HEK293 (cell line): ENCODE results near the gene PNPLA2.

Experiments used
- BCL11A ChIP-seq: fragments of 450-650 bp; formaldehyde crosslinking; IDR thresholded peaks from 2 replicates; pipeline ENCODE4 v1.5.1; 2016; ENCODE audit warnings: low read depth, missing biosample characterization, missing genetic modification characterization
- GFI1B ChIP-seq: fragments of 450-650 bp; formaldehyde crosslinking; IDR thresholded peaks from 2 replicates; pipeline ENCODE4 v1.5.1; 2016; ENCODE audit warnings: missing biosample characterization, missing genetic modification characterization
- GLIS2 ChIP-seq: fragments of 450-650 bp; formaldehyde crosslinking; IDR thresholded peaks from 2 replicates; pipeline ENCODE4 v1.5.1; 2016; ENCODE audit warnings: missing biosample characterization, missing genetic modification characterization
- HOXA7 ChIP-seq: sonication (generic); formaldehyde crosslinking; IDR thresholded peaks from 2 replicates; pipeline ENCODE4 v1.8.1; 2022; ENCODE audit warnings: missing genetic modification reagents, borderline replicate concordance
- HOXC10 ChIP-seq: sonication (generic); formaldehyde crosslinking; IDR thresholded peaks from 2 replicates; pipeline ENCODE4 v1.8.1; 2023; ENCODE audit warnings: mild to moderate bottlenecking, missing genetic modification reagents
- KLF1 ChIP-seq: fragments of 450-650 bp; formaldehyde crosslinking; IDR thresholded peaks from 2 replicates; pipeline ENCODE4 v1.5.1; 2016; ENCODE audit warnings: missing biosample characterization, missing genetic modification characterization
- KLF10 ChIP-seq: fragments of 450-650 bp; IDR thresholded peaks from 2 replicates; pipeline ENCODE4 v1.5.1; 2018; ENCODE audit warnings: missing biosample characterization, mild to moderate bottlenecking, missing genetic modification characterization
- KLF8 ChIP-seq: fragments of 450-650 bp; formaldehyde crosslinking; IDR thresholded peaks from 2 replicates; pipeline ENCODE4 v1.5.1; 2016; ENCODE audit warnings: missing biosample characterization, missing genetic modification characterization
- KLF9 ChIP-seq: fragments of 450-650 bp; formaldehyde crosslinking; IDR thresholded peaks from 2 replicates; pipeline ENCODE4 v1.5.1; 2016; ENCODE audit warnings: missing biosample characterization, missing genetic modification characterization, low read depth
- MZF1 ChIP-seq: fragments of 450-650 bp; formaldehyde crosslinking; IDR thresholded peaks from 2 replicates; pipeline ENCODE4 v1.5.1; 2017; ENCODE audit warnings: missing biosample characterization, missing genetic modification characterization, borderline replicate concordance
- ZBTB8A ChIP-seq: fragments of 450-650 bp; formaldehyde crosslinking; IDR thresholded peaks from 2 replicates; pipeline ENCODE4 v1.5.1; 2016; ENCODE audit warnings: missing biosample characterization, missing genetic modification characterization
- ZFP3 ChIP-seq: fragments of 450-650 bp; formaldehyde crosslinking; IDR thresholded peaks from 2 replicates; pipeline ENCODE4 v1.5.1; 2016; ENCODE audit warnings: low read depth, missing biosample characterization, missing genetic modification characterization
- ZIC2 ChIP-seq: fragments of 450-650 bp; formaldehyde crosslinking; IDR thresholded peaks from 2 replicates; pipeline ENCODE4 v1.5.1; 2016; ENCODE audit warnings: missing biosample characterization, missing genetic modification characterization
- ZNF140 ChIP-seq: fragments of 450-650 bp; formaldehyde crosslinking; IDR thresholded peaks from 2 replicates; pipeline ENCODE4 v1.5.1; 2016; ENCODE audit warnings: missing biosample characterization, missing genetic modification characterization
- ZNF202 ChIP-seq: fragments of 450-650 bp; formaldehyde crosslinking; IDR thresholded peaks from 2 replicates; pipeline ENCODE4 v1.5.1; 2016; ENCODE audit warnings: missing biosample characterization, missing genetic modification characterization, borderline replicate concordance
- ZNF221 ChIP-seq: fragments of 450-650 bp; formaldehyde crosslinking; IDR thresholded peaks from 2 replicates; pipeline ENCODE4 v1.5.1; 2017; ENCODE audit warnings: missing biosample characterization, missing genetic modification characterization, borderline replicate concordance
- ZNF223 ChIP-seq: fragments of 450-650 bp; formaldehyde crosslinking; IDR thresholded peaks from 2 replicates; pipeline ENCODE4 v1.5.1; 2016; ENCODE audit warnings: missing biosample characterization, missing genetic modification characterization
- ZNF266 ChIP-seq: fragments of 450-650 bp; formaldehyde crosslinking; IDR thresholded peaks from 2 replicates; pipeline ENCODE4 v1.5.1; 2016; ENCODE audit warnings: missing biosample characterization, missing genetic modification characterization, low read depth
- ZNF341 ChIP-seq: fragments of 450-650 bp; formaldehyde crosslinking; IDR thresholded peaks from 2 replicates; pipeline ENCODE4; 2016; ENCODE audit warnings: low read depth, missing biosample characterization, missing genetic modification characterization
- ZNF394 ChIP-seq: fragments of 450-650 bp; formaldehyde crosslinking; IDR thresholded peaks from 2 replicates; pipeline ENCODE4 v1.5.1; 2016; ENCODE audit warnings: missing biosample characterization, missing genetic modification characterization, mild to moderate bottlenecking, moderate library complexity, borderline replicate concordance
- ZNF423 ChIP-seq: fragments of 450-650 bp; formaldehyde crosslinking; IDR thresholded peaks from 2 replicates; pipeline ENCODE4 v1.5.1; 2016; ENCODE audit warnings: missing biosample characterization, missing genetic modification characterization
- ZNF501 ChIP-seq: fragments of 450-650 bp; formaldehyde crosslinking; IDR thresholded peaks from 2 replicates; pipeline ENCODE4 v1.5.1; 2016; ENCODE audit warnings: missing biosample characterization, missing genetic modification characterization
- ZNF529 ChIP-seq: fragments of 450-650 bp; formaldehyde crosslinking; IDR thresholded peaks from 2 replicates; pipeline ENCODE4 v1.5.1; 2017; ENCODE audit warnings: missing genetic modification characterization, missing biosample characterization; ENCODE audit not compliant: insufficient replicate concordance
- ZNF530 ChIP-seq: fragments of 450-650 bp; formaldehyde crosslinking; IDR thresholded peaks from 2 replicates; pipeline ENCODE4 v1.5.1; 2016; ENCODE audit warnings: low read depth, missing biosample characterization, missing genetic modification characterization
- ZNF629 ChIP-seq: fragments of 450-650 bp; formaldehyde crosslinking; IDR thresholded peaks from 2 replicates; pipeline ENCODE4 v1.5.1; 2017; ENCODE audit warnings: missing biosample characterization, missing genetic modification characterization
- ZNF658 ChIP-seq: fragments of 450-650 bp; formaldehyde crosslinking; IDR thresholded peaks from 2 replicates; pipeline ENCODE4; 2016; ENCODE audit warnings: missing biosample characterization, missing genetic modification characterization
- ZNF664 ChIP-seq: fragments of 450-650 bp; formaldehyde crosslinking; IDR thresholded peaks from 2 replicates; pipeline ENCODE4 v1.5.1; 2016; ENCODE audit warnings: missing biosample characterization, missing genetic modification characterization
- ZSCAN30 ChIP-seq: fragments of 450-650 bp; IDR thresholded peaks from 2 replicates; pipeline ENCODE4 v1.5.1; 2018; ENCODE audit warnings: missing biosample characterization, mild to moderate bottlenecking, missing genetic modification characterization, moderate library complexity
- TF ChIP-seq, protein P1 (sequence below): fragments of 450-650 bp; formaldehyde crosslinking; IDR thresholded peaks from 2 replicates; pipeline ENCODE4 v1.5.1; 2017; ENCODE audit warnings: missing biosample characterization, missing genetic modification characterization
- TF ChIP-seq, protein P2 (sequence below): fragments of 450-650 bp; IDR thresholded peaks from 2 replicates; pipeline ENCODE4 v1.5.1; 2018; ENCODE audit warnings: missing biosample characterization, missing genetic modification characterization
- TF ChIP-seq, protein P3 (sequence below): fragments of 450-650 bp; formaldehyde crosslinking; IDR thresholded peaks from 2 replicates; pipeline ENCODE4 v1.5.1; 2016; ENCODE audit warnings: missing biosample characterization, missing genetic modification characterization, borderline replicate concordance
- TF ChIP-seq, protein P4 (sequence below): fragments of 450-650 bp; formaldehyde crosslinking; IDR thresholded peaks from 2 replicates; pipeline ENCODE4 v1.5.1; 2016; ENCODE audit warnings: missing biosample characterization, missing genetic modification characterization
- TF ChIP-seq, protein P5 (sequence below): fragments of 450-650 bp; formaldehyde crosslinking; IDR thresholded peaks from 2 replicates; pipeline ENCODE4 v1.5.1; 2016; ENCODE audit warnings: missing biosample characterization, missing genetic modification characterization
- TF ChIP-seq, protein P6 (sequence below): fragments of 450-650 bp; formaldehyde crosslinking; IDR thresholded peaks from 2 replicates; pipeline ENCODE4 v1.5.1; 2016; ENCODE audit warnings: missing biosample characterization, missing genetic modification characterization

Gene PNPLA2

DNA sequence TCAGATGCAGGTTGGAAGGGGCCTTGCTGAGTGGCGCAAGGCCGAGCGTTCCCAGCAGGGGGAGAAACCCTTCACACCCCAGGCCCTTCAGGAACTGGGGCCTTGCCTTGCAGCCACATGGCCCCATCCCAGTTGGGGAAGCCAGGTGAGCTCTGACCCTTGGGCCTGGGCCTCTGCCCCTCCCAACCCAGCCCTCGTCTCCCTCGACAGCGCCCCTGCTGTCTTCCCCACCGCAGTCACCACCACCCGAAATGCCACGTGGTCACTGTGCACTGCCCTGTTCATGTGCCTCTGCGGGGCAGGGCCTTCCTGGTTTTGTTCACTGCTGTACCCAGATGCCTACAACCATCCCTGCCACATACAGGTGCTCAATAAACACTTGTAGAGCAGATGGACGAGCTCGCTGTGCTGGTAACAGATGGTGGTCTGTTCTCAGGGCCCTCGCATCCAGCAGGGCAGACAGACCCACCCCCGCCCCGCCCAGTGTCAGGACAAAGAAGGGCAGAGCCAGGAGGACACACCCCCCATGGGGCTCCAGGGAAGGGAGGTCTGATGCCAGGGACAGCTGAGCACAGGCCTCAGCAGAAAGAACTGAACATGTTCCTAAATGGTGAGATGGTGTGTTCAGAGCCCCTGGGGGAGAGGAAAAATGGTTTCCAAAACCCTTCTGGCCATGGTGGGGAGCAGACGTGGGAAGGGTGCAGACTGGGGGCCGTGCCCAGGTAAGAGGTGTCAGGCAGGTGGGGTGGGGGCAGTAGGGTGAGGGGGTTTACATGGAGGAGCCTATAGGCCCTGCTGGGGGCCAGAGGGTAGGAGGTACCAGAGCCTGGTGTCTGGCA lies 19.9 kb downstream of the PNPLA2 start (continued):
- TF ChIP-seq BCL11A (tag by site-specific recombination) = peak; percentile 22; the same call in 1 of the 2 replicates
- no peak for TF ChIP-seq HOXC10 (CRISPR knock-in tag)
- no peak for TF ChIP-seq ZNF221 (tag by site-specific recombination)
- no peak for TF ChIP-seq HOXA7 (CRISPR knock-in tag)
- no peak for TF ChIP-seq ZNF423 (tag by site-specific recombination)
- TF ChIP-seq, protein P1, sequence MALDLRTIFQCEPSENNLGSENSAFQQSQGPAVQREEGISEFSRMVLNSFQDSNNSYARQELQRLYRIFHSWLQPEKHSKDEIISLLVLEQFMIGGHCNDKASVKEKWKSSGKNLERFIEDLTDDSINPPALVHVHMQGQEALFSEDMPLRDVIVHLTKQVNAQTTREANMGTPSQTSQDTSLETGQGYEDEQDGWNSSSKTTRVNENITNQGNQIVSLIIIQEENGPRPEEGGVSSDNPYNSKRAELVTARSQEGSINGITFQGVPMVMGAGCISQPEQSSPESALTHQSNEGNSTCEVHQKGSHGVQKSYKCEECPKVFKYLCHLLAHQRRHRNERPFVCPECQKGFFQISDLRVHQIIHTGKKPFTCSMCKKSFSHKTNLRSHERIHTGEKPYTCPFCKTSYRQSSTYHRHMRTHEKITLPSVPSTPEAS (tag by site-specific recombination) = no peak
- TF ChIP-seq ZNF223 (tag by site-specific recombination) = no peak
- no peak for TF ChIP-seq ZBTB8A (tag by site-specific recombination)
- no peak for TF ChIP-seq ZNF266
- peak; percentile 30; the same call in 1 of the 2 replicates for TF ChIP-seq KLF8 (tag by site-specific recombination)
- TF ChIP-seq ZIC2 = peak; percentile 30; the same call in 1 of the 2 replicates
- 0 out of 2 replicates have a peak, but pooled peaks have one; percentile 17 for TF ChIP-seq ZSCAN30
- no peak for TF ChIP-seq ZNF529 (tag by site-specific recombination)
- TF ChIP-seq MZF1 (tag by site-specific recombination) = no peak
- TF ChIP-seq ZNF530 = no peak
- no peak for TF ChIP-seq ZNF140 (tag by site-specific recombination)
- TF ChIP-seq GFI1B (tag by site-specific recombination) = no peak
- TF ChIP-seq, protein P2, sequence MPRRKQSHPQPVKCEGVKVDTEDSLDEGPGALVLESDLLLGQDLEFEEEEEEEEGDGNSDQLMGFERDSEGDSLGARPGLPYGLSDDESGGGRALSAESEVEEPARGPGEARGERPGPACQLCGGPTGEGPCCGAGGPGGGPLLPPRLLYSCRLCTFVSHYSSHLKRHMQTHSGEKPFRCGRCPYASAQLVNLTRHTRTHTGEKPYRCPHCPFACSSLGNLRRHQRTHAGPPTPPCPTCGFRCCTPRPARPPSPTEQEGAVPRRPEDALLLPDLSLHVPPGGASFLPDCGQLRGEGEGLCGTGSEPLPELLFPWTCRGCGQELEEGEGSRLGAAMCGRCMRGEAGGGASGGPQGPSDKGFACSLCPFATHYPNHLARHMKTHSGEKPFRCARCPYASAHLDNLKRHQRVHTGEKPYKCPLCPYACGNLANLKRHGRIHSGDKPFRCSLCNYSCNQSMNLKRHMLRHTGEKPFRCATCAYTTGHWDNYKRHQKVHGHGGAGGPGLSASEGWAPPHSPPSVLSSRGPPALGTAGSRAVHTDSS (tag by site-specific recombination) = no peak
- peak; percentile 67 for TF ChIP-seq KLF9 (tag by site-specific recombination)
- no peak for TF ChIP-seq ZNF629 (tag by site-specific recombination)
- peak; percentile 45 for TF ChIP-seq GLIS2 (tag by site-specific recombination)
- peak; percentile 91 for TF ChIP-seq KLF10 (tag by site-specific recombination)
- TF ChIP-seq ZNF202 = no peak
- TF ChIP-seq ZNF341 = peak; percentile 14; the same call in 1 of the 2 replicates
- TF ChIP-seq ZNF394 (tag by site-specific recombination) = no peak
- TF ChIP-seq ZFP3 (tag by site-specific recombination) = no peak
- TF ChIP-seq KLF1 (tag by site-specific recombination) = peak; percentile 78
- TF ChIP-seq, protein P3, sequence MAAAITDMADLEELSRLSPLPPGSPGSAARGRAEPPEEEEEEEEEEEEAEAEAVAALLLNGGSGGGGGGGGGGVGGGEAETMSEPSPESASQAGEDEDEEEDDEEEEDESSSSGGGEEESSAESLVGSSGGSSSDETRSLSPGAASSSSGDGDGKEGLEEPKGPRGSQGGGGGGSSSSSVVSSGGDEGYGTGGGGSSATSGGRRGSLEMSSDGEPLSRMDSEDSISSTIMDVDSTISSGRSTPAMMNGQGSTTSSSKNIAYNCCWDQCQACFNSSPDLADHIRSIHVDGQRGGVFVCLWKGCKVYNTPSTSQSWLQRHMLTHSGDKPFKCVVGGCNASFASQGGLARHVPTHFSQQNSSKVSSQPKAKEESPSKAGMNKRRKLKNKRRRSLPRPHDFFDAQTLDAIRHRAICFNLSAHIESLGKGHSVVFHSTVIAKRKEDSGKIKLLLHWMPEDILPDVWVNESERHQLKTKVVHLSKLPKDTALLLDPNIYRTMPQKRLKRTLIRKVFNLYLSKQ (tag by site-specific recombination) = no peak
- TF ChIP-seq ZNF658 (tag by site-specific recombination) = no peak
- TF ChIP-seq, protein P4, sequence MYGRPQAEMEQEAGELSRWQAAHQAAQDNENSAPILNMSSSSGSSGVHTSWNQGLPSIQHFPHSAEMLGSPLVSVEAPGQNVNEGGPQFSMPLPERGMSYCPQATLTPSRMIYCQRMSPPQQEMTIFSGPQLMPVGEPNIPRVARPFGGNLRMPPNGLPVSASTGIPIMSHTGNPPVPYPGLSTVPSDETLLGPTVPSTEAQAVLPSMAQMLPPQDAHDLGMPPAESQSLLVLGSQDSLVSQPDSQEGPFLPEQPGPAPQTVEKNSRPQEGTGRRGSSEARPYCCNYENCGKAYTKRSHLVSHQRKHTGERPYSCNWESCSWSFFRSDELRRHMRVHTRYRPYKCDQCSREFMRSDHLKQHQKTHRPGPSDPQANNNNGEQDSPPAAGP (tag by site-specific recombination) = 0 out of 2 replicates have a peak, but pooled peaks have one; percentile 69
- TF ChIP-seq, protein P5, sequence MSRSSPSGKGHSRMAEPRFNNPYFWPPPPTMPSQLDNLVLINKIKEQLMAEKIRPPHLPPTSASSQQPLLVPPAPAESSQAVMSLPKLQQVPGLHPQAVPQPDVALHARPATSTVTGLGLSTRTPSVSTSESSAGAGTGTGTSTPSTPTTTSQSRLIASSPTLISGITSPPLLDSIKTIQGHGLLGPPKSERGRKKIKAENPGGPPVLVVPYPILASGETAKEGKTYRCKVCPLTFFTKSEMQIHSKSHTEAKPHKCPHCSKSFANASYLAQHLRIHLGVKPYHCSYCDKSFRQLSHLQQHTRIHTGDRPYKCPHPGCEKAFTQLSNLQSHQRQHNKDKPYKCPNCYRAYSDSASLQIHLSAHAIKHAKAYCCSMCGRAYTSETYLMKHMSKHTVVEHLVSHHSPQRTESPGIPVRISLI = no peak
- TF ChIP-seq ZNF664 (tag by site-specific recombination) = peak; percentile 49; the same call in 1 of the 2 replicates
- TF ChIP-seq, protein P6, sequence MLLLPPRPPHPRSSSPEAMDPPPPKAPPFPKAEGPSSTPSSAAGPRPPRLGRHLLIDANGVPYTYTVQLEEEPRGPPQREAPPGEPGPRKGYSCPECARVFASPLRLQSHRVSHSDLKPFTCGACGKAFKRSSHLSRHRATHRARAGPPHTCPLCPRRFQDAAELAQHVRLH (tag by site-specific recombination) = no peak
- no peak for TF ChIP-seq ZNF501 (tag by site-specific recombination)
